GM21528 (cell line): Measurements from ENCODE around the gene NPAS3.

ENCODE experiments used
- ATAC-seq: cut with Tn5 transposase; IDR thresholded peaks from one replicate; pipeline ENCODE4 v1.9.1; 2021; ENCODE audit warnings: mild to moderate bottlenecking, moderate library complexity; ENCODE audit not compliant: unreplicated experiment, low FRiP score

NPAS3 gene

GRCh38 chr14:33455654-33456345 is 517.1 kb downstream of the NPAS3 start:
- no peak for ATAC-seq

DNA sequence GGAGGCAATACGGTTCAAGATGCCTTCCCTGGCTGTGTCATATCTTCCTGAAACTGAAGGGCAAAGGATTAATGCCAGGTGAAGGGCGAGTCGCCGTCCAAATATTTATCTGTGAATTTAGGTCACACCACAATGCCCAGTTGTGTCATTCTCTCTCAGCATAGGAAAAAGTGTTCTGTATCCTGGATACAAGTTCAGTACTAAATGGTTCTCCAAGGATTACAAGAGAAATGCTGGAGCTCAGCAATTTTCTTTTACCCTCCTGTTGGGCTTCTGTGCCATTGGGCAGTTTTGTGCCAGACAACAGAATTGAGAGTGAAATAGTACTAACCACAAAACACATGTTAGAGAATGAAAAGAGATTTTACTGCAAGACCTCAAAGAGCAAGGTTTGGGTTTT is 518.3 kb downstream of the NPAS3 start:
- ATAC-seq: no peak

DNA sequence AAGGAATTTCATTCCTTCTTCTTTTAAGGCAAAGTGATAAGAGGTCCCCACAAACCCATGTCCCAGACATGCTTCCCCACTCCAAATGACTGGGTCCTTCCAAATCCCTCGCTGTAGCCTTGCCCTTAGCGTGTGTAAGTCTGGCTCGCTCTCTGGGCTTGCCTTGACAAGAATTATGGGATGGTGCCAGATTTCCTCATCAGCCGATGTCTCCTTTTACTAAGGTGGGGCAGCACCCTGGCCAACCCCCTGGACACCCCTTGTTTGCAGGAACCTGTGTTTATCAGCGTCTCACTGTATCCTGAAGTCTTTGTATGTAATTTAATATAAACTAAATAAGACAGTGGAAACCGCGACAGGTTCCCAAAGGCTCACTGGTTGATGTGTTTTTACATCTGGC is 518.9 kb downstream of the NPAS3 start:
- no peak for ATAC-seq

DNA sequence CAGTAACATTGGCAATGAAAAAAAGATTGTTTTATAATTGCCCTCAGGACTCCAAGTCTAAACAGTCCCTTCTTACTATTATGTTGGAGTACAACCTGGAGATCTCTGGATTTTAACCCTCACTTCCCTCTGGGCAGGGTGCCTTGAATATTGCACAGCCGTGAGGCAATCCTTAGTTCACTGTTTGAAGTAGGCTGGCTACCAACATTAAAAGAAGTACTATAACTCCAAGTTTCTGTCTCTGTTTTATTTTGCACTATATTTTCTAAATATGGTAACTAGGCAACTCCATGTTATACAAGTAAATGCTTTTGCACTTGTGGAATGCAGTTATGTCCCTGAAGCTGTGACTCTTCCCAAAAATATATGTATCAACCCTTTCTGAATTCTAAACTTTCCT is 521.5 kb downstream of the NPAS3 start:
- ATAC-seq: no peak

DNA sequence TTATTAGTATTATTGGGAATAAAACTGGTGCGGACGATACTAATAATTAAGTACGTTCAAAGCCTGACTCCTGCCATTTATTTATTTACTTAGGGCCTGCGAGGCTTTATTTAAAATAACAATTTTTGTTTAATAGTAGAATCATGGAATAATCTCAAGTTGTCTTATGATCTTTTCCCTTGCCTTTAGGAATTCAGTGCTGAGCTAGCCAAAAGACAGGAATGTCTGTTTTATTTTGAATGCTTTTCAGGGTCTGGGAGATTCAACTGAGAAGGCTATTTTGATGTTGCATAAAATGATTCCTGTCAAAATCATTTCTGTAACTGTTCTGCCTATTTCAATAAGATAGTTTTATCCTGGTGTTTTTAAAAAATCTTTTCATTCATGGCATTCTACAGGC is 522.4 kb downstream of the NPAS3 start:
- no peak for ATAC-seq

GRCh38 chr14:33463731-33464130 is 525.1 kb downstream of the NPAS3 start:
- no peak for ATAC-seq

DNA sequence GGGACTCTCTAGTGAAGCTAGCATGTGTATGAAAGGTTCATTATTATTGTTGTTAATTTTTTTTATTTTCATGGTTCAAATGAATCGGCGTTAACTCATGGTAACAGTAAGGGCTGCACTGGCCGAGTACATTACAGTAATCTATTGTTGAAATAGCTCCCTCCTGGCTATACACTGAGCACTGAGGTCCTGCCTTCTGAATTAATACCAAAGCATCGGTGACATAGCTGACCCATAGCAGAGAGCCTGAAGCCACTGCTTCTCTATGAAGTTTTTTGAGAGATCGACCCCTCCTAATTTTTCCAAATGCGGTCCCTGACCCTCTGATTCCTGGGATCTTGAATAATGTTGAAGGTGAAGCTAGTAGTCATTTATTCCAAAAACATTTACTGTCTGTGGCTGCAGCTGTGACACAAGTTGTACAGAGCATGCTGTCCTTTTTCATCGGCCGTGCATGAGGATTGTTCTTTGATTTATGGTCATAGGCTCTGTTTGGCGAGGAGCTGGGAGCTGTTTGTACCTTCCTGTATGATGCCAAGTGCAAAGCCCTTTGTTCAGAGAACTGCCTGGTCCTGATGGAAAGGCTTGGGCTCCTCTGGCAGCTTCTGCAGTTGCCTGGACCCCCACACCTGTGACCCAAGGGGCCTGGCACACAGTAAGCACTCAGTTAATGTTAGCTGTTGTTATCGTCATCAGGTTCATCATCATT is 525.7 kb downstream of the NPAS3 start:
- no peak for ATAC-seq

DNA sequence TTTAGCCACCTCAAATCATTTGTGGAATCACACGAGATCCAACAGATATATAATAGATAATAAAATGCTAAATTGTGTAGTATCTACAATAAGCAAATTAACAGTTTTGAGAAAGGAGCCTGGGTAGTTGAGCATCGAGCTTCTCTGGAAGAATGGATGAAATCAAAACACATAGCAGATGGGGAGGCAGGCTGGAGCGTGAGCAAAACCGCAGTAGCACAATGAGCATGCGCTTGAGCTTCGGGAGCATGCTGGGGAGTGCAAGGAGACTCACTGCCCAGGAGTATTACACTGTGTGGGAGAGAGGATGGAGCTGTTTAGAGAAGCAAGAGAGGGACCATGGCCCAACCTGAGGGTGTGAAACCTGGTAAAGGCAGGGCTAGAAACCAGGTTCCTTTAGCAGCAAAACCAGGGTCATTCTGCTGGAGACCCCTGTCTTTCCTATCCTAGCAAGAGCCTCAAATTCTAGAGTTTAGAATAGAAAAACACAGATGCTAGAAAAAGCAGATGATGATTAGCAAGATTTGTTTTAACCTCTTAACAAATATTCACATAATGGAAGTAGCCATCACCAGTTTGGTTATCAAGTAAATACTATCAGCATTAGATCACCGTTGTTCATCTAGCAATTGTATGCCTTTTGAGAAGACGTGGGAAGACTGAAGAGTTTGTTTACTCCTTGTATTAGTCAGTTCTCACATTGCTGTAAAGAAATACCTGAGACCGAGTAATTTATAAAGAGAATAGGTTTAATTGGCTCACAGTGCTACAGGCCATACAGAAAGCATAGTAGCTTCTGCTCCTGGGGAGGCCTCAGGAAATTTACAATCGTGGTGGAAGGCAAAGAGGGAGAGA is 527.4 kb downstream of the NPAS3 start:
- no peak for ATAC-seq

- ATAC-seq: no peak
Measured at GRCh38 chr14:33467971-33468370, 529.3 kb downstream of the NPAS3 start.

DNA sequence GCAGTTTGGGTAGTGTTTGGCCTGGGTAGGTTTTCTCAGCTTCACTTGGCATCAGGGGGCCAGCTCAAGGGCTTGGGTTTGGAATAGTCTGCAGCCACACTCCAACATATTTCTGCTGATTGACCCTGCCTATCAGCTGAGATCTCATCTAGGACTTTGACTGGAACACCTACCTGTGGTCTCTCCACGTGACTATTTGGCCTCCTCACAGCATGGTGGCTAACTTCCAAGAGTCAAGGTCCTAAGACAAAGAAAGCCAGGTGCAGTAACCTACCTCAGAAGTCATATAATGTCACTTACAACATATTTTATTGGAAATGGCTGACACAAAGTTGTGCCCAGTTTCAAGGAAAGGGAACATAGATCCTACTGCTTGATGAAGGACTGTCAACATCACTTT is 531.2 kb downstream of the NPAS3 start:
- ATAC-seq: no peak

GRCh38 chr14:33471776-33472175 is 533.1 kb downstream of the NPAS3 start:
- ATAC-seq: no peak

DNA sequence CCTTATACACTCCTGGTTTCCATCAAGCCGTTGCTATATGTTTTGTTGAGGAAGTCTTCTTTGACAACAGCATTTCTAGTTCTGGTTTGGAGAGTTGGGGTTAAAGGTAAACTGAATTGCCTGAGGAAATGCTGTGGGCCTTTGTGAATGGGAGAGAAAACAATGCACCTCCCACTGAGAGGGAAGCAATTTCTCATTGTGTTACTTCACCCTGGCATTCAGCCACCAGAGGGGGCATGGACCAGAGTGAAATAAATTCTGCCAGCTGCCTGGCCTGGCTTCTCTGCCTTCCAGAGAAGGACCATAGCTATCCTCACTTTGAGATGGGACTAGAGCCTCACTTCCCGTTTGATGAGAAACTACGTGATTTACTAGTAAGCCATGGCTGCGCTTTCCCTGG is 536.9 kb downstream of the NPAS3 start:
- ATAC-seq: no peak

DNA sequence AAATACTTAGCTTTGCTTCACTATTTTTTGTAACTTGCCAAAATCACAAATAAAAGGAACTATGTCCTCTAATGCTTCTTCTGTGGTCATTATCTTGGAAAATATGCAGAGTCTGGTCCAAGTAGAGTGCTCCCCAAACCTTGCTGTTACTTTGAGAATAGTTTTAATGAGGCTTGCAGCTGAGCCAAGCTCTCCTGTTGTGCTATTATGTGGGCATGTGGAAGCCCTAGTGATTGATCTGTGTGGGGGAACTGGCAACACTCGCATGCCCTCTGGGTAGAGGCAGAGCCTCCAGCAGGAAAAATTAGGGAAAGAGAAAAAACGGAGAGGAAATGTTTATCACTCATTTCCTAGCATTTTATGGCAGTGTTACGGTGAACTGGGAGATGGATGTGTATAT is 539.1 kb downstream of the NPAS3 start:
- ATAC-seq: no peak

- ATAC-seq: no peak
Measured at GRCh38 chr14:33480071-33480886, 541.6 kb downstream of the NPAS3 start.

DNA sequence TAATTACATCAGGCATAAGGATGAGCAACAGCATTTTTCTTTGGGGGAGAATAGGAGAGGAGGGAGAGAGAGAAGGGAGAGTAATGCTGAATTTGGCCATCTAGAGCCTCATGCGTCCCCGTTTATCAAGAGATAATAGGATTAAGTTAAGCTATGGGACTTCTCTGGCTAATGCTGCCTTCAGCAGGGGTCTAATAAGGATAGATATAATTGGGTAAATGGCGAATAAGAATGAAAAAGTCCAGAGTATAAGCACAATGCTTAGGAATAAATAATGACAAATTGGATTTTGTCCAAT is 542.2 kb downstream of the NPAS3 start:
- ATAC-seq: no peak

GRCh38 chr14:33483110-33483509 is 544.4 kb downstream of the NPAS3 start:
- no peak for ATAC-seq

DNA sequence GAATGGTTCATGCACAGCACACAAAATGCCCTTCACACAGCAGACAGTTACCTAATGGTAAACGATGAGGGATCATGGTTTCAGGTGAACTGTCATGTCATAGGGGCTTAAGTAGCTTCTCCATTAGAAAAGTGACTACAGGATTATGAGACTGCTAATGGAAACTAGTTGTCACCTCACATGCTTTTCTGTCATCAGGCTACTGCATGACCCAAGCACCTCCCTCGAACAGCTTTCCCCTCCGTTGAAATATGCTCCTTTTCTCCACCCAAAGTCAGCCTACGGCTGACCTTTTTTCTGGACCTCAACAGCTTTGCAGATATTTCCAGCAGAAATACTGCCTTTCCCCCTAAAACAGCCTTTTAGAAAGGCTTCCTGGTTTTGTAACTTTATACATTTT is 544.9 kb downstream of the NPAS3 start:
- no peak for ATAC-seq

GRCh38 chr14:33484264-33484663 is 545.6 kb downstream of the NPAS3 start:
- no peak for ATAC-seq

DNA sequence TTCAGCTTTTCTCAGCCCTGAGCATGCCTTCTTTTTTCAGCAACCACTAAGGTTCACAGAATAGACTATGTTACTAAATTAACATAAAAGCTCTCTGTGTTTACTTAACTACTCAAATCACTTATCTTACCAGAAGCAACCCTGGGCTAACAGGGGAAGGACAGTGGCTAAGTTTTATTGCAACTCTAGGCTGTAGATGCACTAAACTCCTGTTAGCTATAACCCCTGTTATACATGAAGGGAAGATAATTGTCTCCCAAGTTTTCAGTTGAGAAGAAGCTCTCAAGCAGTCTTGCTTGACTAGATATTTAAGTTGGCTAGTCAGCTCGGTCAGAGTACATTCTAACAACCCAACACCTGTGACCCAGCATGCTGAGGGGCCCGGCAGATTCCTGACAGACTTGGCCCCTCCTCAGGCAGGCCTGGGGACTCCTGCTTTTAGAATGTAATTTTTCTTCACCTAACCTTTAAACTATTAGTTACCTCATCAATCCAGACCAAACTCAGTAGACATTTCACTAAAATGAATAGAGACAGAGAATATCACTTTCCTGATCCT is 547.7 kb downstream of the NPAS3 start:
- ATAC-seq: no peak

GRCh38 chr14:33488582-33488981 is 549.9 kb downstream of the NPAS3 start:
- no peak for ATAC-seq
